OCI-LY1 (cell line): ENCODE results near the gene SRMS.

Source experiments
- EZH2 ChIP-seq: fragments of 200-600 bp; sonication (generic), shearing (Covaris generic); IDR thresholded peaks from 2 replicates; pipeline ENCODE4 v1.8.0; 2017; ENCODE audit warnings: borderline replicate concordance, mixed run types, mild to moderate bottlenecking, antibody characterized with exemption, low read length, moderate library complexity, mixed read lengths
- TF ChIP-seq, protein P1 (sequence below): fragments of 200-600 bp; sonication (generic), shearing (Covaris generic); IDR thresholded peaks from 2 replicates; pipeline ENCODE4 v1.5.1; 2017; ENCODE audit warnings: mild to moderate bottlenecking, antibody characterized with exemption, low read length, moderate library complexity, mixed read lengths

DNA sequence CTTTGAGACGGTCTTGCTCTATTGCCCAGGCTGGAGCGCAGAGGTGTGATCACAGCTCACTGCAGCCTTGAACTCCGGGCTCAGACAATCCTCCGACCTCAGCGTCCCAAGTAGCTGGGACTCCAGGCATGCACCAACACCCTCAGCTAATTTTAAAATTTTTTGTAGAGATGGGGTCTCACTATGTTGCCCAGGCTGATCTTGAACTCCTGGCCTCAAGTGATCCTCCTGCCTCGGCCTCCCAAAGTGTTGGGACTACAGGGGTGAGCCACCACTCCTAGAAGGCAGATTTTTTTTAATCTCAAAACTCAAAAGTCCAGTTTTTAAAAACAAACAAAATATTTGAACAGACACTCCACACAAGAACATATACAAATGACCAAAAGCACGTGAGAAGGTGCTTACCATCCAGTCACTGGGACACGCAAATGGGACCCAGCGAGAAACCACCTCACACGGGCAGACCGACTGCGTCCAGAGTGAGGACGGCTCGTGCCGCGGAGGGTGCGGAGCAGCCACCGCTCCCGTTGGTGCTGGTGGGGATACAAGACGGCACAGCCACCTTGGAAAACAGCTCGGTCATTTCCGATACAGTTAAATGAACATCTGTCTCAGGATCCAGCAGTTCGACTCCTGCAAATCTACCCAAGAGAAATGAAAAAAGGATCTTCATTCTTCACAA is 35.0 kb upstream of the SRMS start:
- TF ChIP-seq EZH2 = no peak
- TF ChIP-seq, protein P1, sequence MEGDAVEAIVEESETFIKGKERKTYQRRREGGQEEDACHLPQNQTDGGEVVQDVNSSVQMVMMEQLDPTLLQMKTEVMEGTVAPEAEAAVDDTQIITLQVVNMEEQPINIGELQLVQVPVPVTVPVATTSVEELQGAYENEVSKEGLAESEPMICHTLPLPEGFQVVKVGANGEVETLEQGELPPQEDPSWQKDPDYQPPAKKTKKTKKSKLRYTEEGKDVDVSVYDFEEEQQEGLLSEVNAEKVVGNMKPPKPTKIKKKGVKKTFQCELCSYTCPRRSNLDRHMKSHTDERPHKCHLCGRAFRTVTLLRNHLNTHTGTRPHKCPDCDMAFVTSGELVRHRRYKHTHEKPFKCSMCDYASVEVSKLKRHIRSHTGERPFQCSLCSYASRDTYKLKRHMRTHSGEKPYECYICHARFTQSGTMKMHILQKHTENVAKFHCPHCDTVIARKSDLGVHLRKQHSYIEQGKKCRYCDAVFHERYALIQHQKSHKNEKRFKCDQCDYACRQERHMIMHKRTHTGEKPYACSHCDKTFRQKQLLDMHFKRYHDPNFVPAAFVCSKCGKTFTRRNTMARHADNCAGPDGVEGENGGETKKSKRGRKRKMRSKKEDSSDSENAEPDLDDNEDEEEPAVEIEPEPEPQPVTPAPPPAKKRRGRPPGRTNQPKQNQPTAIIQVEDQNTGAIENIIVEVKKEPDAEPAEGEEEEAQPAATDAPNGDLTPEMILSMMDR = no peak
